OCI-LY3 (cell line): ENCODE data around the gene CACNA2D1.

Experiments used
- H2AFZ ChIP-seq: fragments of 200-600, 300-600 bp; shearing (Covaris generic); 2 replicates; pipeline ENCODE4 v1.6.0; 2014; ENCODE audit warnings: antibody characterized with exemption, low read depth, low read length
- H3K27ac ChIP-seq: fragments of 200-600, 300-600 bp; sonication (generic); 2 replicates; pipeline ENCODE4 v1.5.1; 2014; ENCODE audit warnings: mild to moderate bottlenecking, low read length, moderate library complexity, mixed read lengths
- H3K27me3 ChIP-seq: fragments of 200-600, 300-600 bp; sonication (generic); 2 replicates; pipeline ENCODE4 v1.6.1; 2014; ENCODE audit warnings: low read depth, low read length, mixed read lengths
- H3K36me3 ChIP-seq: fragments of 200-600, 300-600 bp; sonication (generic); replicated peaks from 2 replicates; pipeline ENCODE3; 2014; ENCODE audit warnings: low read depth, low read length, mixed read lengths
- H3K4me1 ChIP-seq: fragments of 300-600, 200-600 bp; sonication (generic); 2 replicates; pipeline ENCODE4 v1.6.1; 2014; ENCODE audit warnings: low read length, mixed read lengths
- H3K4me2 ChIP-seq: fragments of 200-600, 300-600 bp; sonication (generic); 2 replicates; pipeline ENCODE4 v1.6.1; 2014; ENCODE audit warnings: low read length, mixed read lengths
- H3K4me3 ChIP-seq: fragments of 300-600, 200-600 bp; sonication (generic); 2 replicates; pipeline ENCODE4 v1.5.1; 2014; ENCODE audit warnings: antibody characterized with exemption, mild to moderate bottlenecking, low read length, moderate library complexity
- H3K79me2 ChIP-seq: fragments of 300-600, 200-600 bp; shearing (Covaris generic); 2 replicates; pipeline ENCODE4 v1.6.1; 2014; ENCODE audit warnings: mild to moderate bottlenecking, low read length, mixed read lengths
- H3K9ac ChIP-seq: fragments of 300-600, 200-600 bp; shearing (Covaris generic); 2 replicates; pipeline ENCODE4 v1.6.0; 2014; ENCODE audit warnings: mild to moderate bottlenecking, low read length, moderate library complexity
- H3K9me3 ChIP-seq: fragments of 200-600, 300-600 bp; shearing (Covaris generic); 2 replicates; pipeline ENCODE4 v1.6.1; 2014; ENCODE audit warnings: low read length, mixed read lengths; ENCODE audit not compliant: insufficient read depth
- H4K20me1 ChIP-seq: fragments of 200-600, 300-600 bp; sonication (generic); 2 replicates; pipeline ENCODE4 v1.6.1; 2016; ENCODE audit warnings: low read length, mixed read lengths; ENCODE audit not compliant: insufficient read depth
- EZH2phosphoT487 ChIP-seq: fragments of 200-600 bp; shearing (Covaris generic); IDR thresholded peaks from 2 replicates; pipeline ENCODE4 v1.6.1; 2018; ENCODE audit warnings: antibody characterized with exemption, mixed run types, low read depth
- TF ChIP-seq, protein P1 (sequence below): fragments of 200-600, 300-600 bp; sonication (generic); IDR thresholded peaks from 2 replicates; pipeline ENCODE4 v1.5.1; 2014; ENCODE audit warnings: antibody characterized with exemption, low read length, low read depth

The CACNA2D1 gene

DNA sequence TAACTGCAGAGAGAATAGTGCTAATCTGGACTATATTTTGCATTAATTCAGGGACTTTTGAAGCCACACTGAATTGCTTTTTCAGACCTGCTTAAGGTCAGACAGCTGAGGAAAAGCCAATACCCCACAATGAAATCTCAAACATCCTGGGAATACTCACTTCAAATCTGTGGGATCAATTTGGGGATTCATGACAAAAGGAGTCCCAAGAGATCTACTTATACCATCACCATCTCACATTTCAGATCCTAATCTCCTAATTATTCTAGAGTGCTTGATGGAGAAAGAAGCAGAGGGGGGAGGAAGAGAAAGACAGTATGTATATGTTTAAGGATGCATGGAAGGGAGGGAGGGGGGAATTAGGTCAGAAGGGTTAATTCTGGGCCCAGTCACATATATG, 202.2 kb downstream of the CACNA2D1 start:
- TF ChIP-seq EZH2phosphoT487, result no peak
- TF ChIP-seq, protein P1, sequence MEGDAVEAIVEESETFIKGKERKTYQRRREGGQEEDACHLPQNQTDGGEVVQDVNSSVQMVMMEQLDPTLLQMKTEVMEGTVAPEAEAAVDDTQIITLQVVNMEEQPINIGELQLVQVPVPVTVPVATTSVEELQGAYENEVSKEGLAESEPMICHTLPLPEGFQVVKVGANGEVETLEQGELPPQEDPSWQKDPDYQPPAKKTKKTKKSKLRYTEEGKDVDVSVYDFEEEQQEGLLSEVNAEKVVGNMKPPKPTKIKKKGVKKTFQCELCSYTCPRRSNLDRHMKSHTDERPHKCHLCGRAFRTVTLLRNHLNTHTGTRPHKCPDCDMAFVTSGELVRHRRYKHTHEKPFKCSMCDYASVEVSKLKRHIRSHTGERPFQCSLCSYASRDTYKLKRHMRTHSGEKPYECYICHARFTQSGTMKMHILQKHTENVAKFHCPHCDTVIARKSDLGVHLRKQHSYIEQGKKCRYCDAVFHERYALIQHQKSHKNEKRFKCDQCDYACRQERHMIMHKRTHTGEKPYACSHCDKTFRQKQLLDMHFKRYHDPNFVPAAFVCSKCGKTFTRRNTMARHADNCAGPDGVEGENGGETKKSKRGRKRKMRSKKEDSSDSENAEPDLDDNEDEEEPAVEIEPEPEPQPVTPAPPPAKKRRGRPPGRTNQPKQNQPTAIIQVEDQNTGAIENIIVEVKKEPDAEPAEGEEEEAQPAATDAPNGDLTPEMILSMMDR, result no peak
- no peaks in the 10 kb centered on the region for H3K9me3 ChIP-seq
- no peaks in the 10 kb centered on the region for H4K20me1 ChIP-seq
- no peaks in the 10 kb centered on the region for H3K4me1 ChIP-seq
- H3K27me3 ChIP-seq, result no peaks in the 10 kb centered on the region
- H2AFZ ChIP-seq, result no peak overlapping the region
- H3K4me2 ChIP-seq, result no peak overlapping the region
- no peak overlapping the region for H3K9ac ChIP-seq
- H3K27ac ChIP-seq, result no peak overlapping the region
- no peaks in the 10 kb centered on the region for H3K79me2 ChIP-seq
- H3K36me3 ChIP-seq, result no peaks in the 10 kb centered on the region
- H3K4me3 ChIP-seq, result no peak overlapping the region

- no peaks in the 10 kb centered on the region for H3K36me3 ChIP-seq
- no peaks in the 10 kb centered on the region for H3K27me3 ChIP-seq
- H3K9me3 ChIP-seq, result no peaks in the 10 kb centered on the region
- H3K4me2 ChIP-seq, result no peak overlapping the region
- no peak overlapping the region for H3K9ac ChIP-seq
- H2AFZ ChIP-seq, result no peak overlapping the region
- H4K20me1 ChIP-seq, result no peaks in the 10 kb centered on the region
- H3K4me3 ChIP-seq, result no peak overlapping the region
- H3K4me1 ChIP-seq, result 0 out of 2 replicates have a peak, but pooled peaks cover 2% of the 10 kb centered on the region
- H3K27ac ChIP-seq, result no peak overlapping the region
- H3K79me2 ChIP-seq, result no peaks in the 10 kb centered on the region
- TF ChIP-seq, protein P1, result no peak
- TF ChIP-seq EZH2phosphoT487, result no peak
These were observed 207.9 kb downstream of the CACNA2D1 start for GRCh38 chr7:82235713-82236112.

GRCh38 chr7:82234457-82235049, 209.0 kb downstream of the CACNA2D1 start:
- Histone ChIP-seq H3K9ac (no peak overlapping the region), H3K36me3 (no peaks in the 10 kb centered on the region), H3K9me3 (no peaks in the 10 kb centered on the region), H2AFZ (no peak overlapping the region), H3K4me2 (no peak overlapping the region), H3K79me2 (no peaks in the 10 kb centered on the region), H3K27ac (no peak overlapping the region), H3K27me3 (no peaks in the 10 kb centered on the region), H3K4me3 (no peak overlapping the region), H3K4me1 (0 out of 2 replicates have a peak, but pooled peaks cover 2% of the 10 kb centered on the region), H4K20me1 (no peaks in the 10 kb centered on the region)
- TF ChIP-seq EZH2phosphoT487, result no peak
- TF ChIP-seq, protein P1, result peak; percentile 79

DNA sequence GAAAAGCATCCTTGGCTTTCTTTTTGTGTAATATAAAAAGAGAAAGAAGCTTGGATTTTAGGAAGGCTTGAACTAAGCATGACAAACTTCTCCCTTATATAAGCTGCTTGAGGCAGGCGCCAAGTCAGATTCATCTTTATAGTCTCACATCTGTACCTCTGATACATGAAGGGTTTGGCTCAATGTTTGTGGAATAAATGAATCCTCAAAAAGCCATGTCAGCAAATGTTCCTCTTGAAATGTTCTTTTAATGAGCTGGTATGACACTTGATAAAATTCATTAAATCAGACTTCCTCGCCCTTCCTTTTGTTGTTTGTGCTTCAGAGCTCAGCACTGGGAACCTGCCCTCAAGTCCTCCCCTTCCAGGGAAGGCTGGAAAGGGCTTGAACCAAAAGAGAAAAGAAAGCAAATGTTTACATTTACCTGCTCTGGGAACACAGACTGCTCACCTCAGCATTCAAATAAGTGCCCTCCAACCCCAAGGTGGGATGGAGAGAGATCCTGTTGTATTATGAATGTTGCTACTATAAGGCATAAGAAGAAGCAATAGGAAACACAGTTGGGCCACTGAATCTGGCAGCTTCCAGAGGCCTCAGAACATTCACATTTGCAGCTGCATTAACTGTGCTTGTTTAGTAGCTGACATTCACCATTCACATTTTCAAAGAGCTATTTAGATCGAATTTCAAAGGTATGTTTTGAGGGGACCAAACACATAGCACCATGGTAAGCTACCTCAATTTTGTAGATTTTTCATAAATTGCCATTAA, 212.6 kb downstream of the CACNA2D1 start:
- TF ChIP-seq, protein P1, result no peak
- no peak for TF ChIP-seq EZH2phosphoT487
- H3K9ac ChIP-seq, result no peak overlapping the region
- no peak overlapping the region for H2AFZ ChIP-seq
- H3K27me3 ChIP-seq, result no peaks in the 10 kb centered on the region
- no peak overlapping the region for H3K4me3 ChIP-seq
- no peak overlapping the region for H3K4me2 ChIP-seq
- H3K27ac ChIP-seq, result no peak overlapping the region
- H3K9me3 ChIP-seq, result no peaks in the 10 kb centered on the region
- no peaks in the 10 kb centered on the region for H4K20me1 ChIP-seq
- 0 out of 2 replicates have a peak, but pooled peaks cover 2% of the 10 kb centered on the region for H3K4me1 ChIP-seq
- no peaks in the 10 kb centered on the region for H3K36me3 ChIP-seq
- no peaks in the 10 kb centered on the region for H3K79me2 ChIP-seq
